NCI-H524 treated with DMSO at 0.1 percent for 48 hours (cell line): ENCODE measurements around the gene DBNDD1.
"Not testable (repeated sequence)": the region's sequence is repeated elsewhere in the genome, so short reads cannot be mapped to it uniquely, and the experiment has no call there.

Source experiments
- DNase-seq: peaks from one replicate; lab custom pipeline; 2025; lab: John Stamatoyannopoulos, UW

The DBNDD1 gene

DNA sequence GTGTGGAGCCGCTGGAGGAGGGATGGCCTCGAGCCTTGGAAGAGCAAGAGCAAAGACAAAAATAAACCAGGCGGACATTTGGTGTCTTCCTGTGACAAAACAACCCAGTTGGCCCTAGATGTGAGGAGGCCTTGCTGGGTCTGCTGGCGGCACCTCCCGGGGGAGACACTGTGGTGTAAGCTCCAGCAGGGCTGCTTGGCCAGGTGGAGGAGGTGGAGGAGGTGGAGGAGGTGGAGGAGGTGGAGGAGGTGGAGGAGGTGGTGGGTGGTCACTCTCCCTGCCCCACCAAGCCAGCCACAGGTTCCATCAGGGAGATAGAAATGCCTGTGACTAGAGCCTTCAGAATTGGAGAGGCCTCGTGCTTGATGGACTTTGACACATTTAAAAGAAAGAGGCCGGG is 32.1 kb downstream of the DBNDD1 start:
- no peak for DNase-seq

DNA sequence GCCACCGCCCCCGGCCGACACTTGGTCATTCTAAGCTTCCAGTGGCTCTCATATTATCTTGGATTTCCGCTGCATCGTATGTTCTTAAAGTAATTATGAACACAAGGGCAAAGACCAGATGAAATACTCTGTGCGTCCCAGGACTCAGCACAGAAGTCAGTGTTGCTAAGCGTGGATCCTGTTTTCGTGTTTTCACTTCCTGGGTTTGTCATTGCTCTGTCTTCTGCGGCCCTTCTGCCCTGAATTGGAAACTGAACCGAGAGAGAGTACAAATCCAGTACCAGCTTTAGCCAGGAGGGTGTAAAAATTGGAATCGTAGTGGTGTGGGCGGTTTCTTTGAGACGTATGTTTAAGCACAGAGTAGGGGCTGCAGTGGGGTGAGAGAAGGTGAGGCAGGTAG is 32.7 kb downstream of the DBNDD1 start:
- DNase-seq: no peak

DNA sequence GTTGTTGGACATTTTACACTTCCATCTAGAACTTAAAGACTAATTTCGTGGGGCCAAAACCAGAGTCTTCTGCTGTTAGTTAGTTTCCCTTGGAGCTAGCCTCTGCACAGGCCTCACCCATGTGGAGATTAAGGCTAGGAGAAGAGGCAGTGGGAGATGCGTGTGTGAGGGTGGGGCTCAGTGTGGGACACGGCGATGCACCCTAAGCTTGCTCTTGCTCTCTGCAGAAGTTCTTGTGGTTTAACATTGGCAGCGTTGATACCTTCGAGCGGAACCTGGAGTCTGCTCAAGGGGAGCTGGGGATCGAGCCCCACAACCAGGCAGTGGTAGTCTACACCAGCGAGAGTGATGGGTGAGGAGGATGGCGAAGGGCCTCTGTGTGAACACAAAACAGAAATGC is 34.0 kb downstream of the DBNDD1 start:
- DNase-seq: no peak

DNA sequence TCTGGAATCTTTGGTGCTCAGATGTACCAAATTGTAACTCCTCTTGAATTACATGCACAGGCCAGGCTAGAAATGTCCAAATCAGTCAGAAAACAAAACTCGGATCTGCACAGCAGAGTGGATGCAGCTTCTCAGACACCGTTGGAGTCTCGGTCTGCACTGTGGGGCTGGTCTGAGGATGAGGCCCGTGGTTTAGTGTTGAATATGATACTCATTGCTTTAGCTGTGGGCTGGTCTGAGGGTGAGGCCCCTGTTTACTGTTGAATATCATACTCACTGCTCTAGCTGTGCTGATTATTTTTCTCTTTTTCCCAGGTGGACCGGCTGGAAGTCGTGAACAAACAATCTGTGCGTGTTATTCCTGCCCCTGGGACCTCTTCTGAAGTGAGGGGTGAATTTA is 35.0 kb downstream of the DBNDD1 start:
- no peak for DNase-seq

DNA sequence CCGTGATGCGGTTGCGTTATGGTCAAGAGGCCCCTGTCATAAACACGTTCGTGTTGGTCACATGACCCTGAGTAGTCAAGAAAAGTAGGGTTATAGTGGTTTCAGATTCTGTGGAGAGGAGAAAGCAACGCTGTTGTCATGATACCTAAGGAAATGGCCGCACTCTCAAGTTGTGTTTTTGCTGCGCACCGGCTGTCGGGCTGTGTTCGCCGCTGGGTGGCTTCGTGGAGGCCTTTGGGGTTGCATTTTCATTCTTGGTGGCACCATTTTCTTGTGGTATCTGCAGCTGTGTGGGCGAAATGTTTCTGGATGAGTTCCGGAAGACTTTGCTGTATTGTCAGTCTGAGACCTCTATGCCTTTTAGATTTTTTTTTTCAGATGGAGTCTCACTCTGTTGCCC is 35.7 kb downstream of the DBNDD1 start:
- DNase-seq: no peak

DNA sequence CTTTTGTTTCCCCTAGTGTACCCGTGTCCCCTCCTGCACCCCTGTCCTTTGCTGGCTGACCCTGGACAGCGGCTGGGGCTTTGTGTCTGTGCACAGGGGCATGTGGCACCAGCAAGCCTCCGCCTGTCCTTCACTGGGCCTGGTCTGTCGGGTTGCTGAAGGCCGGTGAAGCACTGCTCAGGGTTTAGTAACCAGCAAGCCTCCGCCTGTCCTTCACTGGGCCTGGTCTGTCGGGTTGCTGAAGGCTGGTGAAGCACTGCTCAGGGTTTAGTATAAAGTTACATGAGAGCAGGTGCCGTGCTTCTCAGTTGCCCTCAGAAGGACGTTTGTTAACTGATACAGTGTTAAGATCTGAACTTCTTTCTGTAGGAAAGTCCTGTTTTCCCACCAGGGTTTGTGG is 36.9 kb downstream of the DBNDD1 start:
- no peak for DNase-seq

DNA sequence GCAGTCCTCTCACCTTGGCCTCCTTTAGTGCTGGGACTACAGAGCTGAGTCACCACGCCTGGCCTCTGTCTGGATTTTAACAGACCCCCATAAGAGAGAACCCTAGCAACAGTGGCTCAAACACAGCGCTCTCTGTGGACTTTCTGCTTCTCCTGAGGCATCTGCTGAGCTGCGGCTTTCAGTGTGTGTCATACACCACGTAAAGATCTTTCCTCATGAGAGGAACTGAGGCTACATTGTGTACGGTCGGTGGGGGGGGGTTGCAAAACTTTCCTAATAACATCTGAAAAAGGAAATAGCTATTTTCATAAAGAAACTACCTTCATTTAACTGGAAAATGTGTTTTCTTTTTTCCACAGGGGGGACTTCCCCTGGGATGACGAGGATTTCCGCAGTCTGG is 37.8 kb downstream of the DBNDD1 start:
- DNase-seq: no peak

DNA sequence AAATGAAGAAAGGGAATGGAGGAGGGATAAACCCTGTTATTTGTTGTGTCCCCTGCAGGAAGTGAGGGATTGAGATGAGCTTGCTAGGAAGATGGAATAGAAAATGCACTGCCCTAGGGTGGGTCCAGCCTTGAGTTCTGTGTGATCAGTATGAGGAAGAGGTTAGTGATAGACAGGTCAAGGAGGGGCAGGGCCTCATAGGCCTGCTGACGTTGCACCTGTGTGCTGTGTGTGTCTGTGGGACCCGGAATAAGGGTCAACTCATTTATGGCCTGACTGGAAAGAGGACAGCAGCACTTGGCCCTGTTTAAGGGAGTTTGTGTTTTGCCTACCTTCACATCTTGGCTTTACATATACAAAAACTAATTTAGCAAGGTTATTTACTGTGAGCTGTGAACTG is 44.4 kb downstream of the DBNDD1 start:
- DNase-seq: no peak

DNA sequence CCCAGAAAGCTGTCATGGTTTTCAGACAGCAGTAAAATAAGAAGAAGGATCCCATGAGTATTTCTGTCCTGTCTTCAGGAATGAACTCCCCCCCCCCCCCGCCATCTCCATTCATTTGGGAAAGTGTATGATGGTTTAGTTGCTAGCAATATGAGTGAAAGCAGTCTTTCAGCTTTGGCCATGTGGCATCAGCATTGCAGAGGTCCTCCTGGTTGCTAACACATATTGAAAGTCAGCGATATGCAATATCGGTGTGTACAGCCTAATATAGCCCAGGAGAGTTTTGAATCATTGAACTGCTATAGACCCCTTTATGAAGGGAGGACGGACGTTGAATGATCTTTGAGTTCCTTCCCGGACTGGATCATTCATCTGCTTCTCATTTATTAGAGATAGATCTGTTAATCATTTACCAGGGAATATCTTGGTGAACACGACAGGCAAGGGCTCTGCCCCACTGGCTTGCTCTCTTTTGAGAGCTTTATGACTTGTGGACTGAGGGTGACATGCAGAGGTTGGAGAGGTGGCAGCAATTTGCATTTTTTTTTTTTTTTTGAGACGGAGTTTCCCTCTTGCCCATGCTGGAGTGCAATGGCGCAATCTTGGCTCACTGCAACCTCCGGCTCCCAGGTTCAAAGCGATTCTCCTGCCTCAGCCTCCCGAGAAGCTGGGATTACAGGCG is 45.5 kb downstream of the DBNDD1 start:
- no peak for DNase-seq

DNA sequence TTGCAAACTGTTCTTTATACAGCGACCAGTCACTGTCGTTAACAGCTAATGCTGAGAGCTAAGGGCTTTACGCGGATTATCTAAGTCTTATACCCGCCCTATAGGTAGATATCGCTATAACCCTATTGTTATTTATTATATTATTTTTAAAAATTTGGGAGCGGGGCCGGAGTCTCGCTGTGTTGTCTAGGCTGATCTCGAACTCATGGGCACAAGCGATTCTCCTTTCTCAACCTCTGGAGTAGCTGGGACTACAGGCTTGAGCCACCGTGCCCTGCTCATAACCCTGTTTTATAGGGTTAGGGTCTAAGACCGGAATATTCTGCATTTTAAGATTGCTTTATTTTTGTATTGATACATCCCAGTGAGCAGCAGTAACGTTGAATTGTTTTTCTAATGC is 46.0 kb downstream of the DBNDD1 start:
- DNase-seq: no peak

DNA sequence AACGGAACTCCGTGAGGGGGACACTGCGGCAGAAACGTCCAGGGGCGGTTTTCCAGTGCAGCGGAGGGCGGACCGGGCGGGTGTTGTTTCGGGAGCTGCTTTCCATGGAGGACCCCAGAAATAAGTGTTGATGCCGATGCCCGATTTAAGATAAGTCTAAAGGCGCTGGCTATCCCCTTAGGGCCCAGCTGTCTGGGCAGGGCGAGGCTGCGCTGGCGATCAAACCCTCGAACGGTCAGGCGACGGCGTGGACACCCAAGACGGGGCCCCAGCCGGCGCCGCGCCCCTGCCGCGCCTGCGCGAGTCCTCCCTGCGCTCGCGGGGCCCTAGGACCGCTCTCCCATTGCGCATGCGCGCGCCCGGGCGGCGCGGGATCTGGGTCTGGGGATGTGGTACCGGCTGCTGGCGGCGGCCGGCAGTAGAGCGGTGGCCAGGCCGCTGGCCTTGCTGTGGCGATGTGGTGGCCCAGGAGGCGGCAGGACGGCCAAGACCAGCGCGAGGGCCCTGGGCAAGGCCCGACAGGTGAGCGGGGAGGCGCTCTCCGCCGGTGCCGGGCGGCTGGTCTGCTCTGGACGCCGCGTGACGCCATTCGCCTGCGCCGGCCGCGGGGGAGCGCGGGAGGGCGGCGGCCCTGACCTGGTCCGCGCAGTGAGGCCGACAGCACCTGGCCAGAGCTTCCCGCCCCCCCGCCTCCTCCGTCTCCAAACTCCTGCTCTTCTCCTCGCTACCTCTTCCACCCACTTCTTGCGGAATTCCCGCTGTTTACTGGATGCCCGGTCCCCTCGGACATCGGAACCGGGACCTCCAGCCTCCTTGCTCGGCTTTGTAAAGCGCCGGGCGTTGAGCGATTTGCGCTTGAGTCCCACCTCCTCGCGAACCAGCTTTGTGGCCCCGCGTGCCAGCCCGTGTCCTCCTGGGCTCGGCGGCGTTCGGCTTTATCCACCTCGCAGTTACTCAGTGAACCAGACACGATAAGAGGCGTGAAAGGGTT is 46.7 kb downstream of the DBNDD1 start:
- DNase-seq: no peak

DNA sequence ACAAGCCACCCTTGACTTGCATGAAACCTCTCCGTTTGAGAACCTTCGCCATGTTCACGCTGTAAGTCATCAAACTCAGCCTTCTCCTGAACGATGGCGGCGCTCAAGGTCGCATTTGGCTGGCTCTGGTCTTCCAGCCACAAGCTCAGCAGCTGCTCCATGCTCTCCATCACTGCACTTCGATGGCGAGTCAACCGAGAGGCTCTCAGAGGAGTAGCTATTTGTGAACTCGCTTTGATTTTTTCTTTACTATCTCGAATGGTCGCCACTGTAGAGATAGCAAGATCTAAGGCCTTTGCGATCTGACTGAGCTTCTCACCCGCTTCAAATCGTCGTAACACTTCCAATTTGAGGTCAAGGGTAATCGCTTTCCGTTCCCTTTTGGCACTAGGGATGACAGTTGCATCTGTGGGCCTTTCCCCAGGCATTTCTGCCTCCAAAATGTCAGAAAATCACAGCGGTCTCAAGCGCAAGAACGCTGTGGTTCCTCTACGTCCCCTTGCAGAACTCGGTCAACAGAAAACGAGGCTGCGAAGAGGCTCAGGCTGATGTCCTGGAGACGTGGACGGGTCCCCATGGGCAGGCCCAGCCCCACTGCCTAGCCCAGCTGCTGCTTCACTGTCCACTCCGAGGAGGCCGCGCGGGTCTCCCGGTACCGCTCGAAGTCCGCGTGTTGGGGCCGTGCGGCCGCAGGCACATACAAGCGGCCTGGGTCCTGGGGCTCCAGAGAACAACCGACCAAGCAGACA is 47.6 kb downstream of the DBNDD1 start:
- DNase-seq: no peak

DNA sequence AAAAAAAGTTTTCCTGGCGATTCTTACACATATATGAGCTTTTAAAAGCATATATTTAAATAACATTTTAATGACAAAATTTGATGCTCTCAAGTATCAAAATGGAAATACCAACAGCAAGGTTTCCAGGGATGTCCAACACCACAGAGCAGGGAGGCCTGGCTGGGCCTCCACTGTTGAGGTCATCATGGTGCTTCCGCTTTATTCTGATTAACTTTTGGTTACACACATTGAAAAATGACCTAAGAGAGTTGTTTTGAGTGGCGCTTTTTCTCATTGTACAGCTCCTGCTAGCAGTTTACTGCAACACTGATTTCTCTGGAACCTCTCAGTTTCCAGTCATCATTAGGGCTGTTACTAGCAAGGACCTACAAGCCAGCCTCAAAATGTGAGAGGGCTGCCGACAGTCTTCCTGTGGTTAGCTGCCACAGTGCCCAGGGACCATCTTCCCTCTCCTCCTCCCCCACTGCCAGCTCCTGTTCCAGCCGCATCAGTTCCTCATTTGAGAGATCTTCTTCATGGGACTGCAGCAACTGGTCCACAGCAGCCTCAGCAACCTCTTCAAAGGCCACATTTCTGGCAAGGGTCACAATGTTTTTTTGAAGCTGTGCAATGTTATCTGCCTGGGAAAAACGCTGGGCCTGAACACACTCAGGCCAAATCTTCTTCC is 49.4 kb downstream of the DBNDD1 start:
- DNase-seq: no peak

DNA sequence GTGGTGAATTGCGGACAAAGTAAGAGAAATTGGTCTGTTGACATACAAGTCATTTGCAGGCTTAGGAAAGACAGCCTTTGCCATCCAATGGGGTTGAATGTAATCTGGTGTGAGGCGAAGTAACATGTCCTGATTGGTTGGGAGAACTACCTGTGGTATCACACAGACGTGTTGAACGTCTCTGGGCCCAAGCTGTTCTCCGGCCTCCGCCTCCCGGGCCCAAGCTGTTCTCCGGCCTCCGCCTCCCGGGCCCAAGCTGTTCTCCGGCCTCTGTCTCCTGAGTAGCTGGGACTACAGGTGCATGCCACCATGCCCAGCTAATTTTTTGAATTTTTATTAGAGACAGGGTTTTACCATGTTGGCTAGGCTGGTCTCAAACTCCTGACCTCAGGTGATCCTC is 51.2 kb downstream of the DBNDD1 start:
- not testable (repeated sequence) for DNase-seq

DNA sequence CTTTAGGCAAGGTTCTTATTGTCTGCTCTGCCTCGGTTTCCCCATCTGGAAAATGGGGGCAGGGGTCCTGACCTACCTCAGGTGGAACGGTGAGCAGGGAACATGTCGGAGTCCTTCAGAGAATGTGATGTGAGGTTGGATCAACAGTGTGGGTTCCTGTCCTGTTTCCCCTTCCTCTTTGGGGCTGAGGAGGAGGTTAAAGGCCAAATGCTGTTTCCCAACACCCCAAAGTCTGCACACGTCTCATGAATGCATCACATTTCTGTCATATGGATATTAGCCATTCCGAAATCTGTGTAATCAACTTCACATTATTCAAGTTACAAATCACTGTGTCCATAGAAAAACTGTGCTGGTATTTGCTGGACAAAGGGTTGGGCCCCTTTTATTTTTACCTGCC is 51.8 kb downstream of the DBNDD1 start:
- not testable (repeated sequence) for DNase-seq

DNA sequence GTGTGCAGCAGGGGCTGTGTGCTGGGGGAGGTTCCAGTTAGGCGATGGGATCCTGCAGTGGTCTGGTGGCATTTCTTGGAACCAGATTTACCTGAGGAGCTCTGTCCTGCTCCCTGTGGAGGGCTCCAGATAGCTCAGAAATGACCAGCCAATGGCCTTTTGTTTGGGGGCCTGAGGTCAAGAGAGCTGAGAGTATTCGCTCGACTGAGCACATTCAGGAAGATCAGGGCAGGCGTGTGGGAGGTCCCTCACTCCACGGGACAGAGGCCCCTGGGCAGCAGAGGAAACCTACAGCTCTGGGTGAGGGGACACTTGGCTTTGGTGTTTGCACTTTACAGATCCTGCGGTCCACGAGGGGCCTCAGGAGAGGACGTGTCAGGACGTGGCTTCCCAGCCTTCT is 52.5 kb downstream of the DBNDD1 start:
- DNase-seq: no peak

DNA sequence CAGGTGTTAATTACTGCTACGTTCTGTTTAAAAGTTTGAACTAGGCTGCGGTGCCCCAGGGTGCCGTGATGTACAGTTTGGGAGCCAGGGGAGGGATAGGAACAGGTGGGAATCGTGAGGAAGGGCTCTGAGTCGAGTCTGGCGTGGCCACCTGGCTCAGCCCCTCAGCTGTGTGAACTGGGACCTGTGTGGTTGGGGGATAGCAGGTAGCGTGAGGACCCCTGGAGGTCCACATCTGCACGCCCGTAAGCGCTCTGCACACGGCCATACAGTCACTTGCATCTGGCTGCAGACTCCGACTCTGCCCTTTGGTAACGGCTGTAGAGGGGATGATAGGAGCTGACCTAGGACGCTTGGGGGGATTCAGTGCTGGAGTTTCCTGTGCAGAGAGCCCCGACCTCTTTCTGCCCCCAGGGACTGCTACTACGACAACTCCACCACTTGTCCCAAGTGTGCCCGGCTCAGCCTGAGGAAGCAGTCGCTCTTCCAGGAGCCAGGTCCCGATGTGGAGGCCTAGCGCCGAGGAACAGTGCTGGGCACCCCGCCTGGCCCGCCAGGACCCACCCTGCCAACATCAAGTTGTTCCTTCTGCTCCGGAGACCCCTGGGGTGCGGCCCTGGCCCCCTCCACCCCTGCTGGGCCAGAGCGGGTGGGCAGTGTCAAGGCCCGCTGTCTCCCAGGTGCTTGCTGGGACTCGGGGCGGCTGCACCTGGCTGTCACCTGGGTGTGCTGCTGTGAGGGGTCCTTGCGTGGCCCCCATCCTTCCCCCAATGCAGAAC is 53.6 kb downstream of the DBNDD1 start:
- no peak for DNase-seq

DNA sequence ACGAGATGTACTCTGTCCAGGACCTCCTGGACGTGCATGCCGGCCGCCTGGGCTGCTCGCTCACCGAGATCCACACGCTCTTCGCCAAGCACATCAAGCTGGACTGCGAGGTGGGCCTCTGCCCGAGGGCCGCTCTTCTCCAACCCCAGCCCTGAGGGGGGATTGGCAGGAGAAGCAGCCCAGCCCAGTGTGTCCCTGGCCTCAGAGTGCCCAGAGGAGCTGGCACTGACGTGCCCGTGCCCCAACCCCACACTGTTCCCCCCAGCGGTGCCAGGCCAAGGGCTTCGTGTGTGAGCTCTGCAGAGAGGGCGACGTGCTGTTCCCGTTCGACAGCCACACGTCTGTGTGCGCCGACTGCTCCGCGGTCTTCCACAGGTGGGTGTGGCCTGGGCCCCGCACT is 55.1 kb downstream of the DBNDD1 start:
- DNase-seq: no peak

DNA sequence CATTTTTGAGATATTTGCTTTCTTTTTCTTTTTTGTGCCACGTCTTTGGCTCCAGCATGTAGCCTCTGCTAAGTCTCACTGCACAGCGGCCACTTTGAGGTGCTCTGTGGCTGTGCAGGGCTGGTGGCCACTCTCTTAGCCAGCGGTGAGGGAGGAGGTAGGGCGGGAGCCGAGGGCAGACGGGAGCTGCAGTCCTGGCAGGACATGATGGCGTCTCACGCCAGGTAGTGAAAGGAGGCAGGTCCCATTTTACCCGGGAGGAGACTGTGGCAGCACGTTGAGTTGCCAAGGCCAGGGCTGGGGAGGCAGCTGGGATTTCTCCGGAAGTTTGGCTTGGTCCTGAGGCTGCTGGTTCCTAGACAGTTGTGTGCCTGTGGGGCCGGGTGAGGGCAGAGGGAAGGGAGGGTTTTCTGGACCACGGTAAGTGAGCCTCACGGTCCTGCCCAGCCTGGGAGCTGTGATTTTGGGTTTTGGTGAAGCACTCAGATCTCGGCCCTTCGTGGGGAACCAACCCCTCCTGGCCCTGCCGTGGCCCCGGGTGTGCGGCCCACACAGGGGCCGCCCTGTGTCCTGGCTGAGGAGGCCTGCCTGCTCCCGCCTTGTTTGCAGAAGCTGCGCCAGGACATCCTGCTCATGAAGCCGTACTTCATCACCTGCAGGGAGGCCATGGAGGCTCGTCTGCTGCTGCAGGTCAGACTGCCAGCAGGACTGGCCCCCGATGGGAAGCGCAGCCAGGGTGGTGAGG is 56.3 kb downstream of the DBNDD1 start:
- no peak for DNase-seq

DNA sequence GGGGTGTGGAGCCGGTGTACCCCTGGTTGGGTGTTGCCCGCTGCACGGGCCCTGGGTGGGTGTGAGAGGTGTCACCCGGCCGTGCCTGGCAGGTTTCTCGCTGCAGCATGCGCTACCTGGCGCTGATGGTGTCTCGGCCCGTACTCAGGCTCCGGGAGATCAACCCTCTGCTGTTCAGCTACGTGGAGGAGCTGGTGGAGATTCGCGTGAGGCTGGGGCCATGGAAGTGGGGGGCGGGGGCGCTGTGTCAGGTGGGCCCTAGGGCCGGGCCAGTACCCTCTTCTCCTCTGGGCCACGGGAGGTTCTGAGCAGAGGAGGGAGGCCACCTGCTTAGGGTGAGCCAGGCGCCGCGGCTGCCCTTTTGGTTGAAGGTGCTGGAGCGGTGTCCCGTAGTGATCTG is 57.3 kb downstream of the DBNDD1 start:
- DNase-seq: no peak

DNA sequence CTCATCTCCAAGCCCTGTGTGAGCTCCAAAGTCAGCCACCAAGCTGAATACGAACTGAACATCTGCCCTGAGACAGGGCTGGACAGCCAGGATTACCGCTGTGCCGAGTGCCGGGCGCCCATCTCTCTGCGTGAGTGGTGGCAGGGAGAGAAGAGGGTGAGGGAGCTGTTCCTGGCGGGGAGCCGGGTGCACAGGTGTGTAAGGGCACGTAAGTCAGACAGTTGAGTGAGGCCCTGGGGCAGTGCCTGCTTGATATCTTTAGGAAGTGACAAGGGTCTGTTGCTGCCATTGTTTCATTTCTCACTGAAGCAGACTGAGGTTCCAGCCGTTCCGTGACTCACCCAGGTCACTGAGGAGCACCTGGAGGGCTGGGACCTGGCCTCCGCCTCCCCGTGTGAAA is 58.3 kb downstream of the DBNDD1 start:
- no peak for DNase-seq
